HG02852 (cell line): ENCODE results near the gene SLTM.
"Not testable (repeated sequence)": the region's sequence is repeated elsewhere in the genome, so short reads cannot be mapped to it uniquely, and the experiment has no call there.

ENCODE experiments used
- ATAC-seq: cut with Tn5 transposase; IDR thresholded peaks from one replicate; pipeline ENCODE4 v1.9.1; 2021; ENCODE audit warnings: mild to moderate bottlenecking, moderate library complexity; ENCODE audit not compliant: unreplicated experiment

Gene SLTM

GRCh38 chr15:58877999-58878825 is 55.3 kb downstream of the SLTM start:
- ATAC-seq = no peak

GRCh38 chr15:58876306-58877106 is 57.0 kb downstream of the SLTM start:
- no peak for ATAC-seq

GRCh38 chr15:58875343-58875742 is 58.1 kb downstream of the SLTM start:
- ATAC-seq = no peak

GRCh38 chr15:58873267-58873666 is 60.2 kb downstream of the SLTM start:
- no peak for ATAC-seq

- no peak for ATAC-seq
Measured at GRCh38 chr15:58870451-58870850, 63.0 kb downstream of the SLTM start.

GRCh38 chr15:58867926-58868325 is 65.6 kb downstream of the SLTM start:
- no peak for ATAC-seq

GRCh38 chr15:58865425-58865880 is 68.0 kb downstream of the SLTM start:
- ATAC-seq = no peak

- no peak for ATAC-seq
Measured at GRCh38 chr15:58864602-58865424, 68.7 kb downstream of the SLTM start.

- no peak for ATAC-seq
Measured at GRCh38 chr15:58862326-58862725, 71.2 kb downstream of the SLTM start.

- not testable (repeated sequence) for ATAC-seq
Measured at GRCh38 chr15:58856621-58857020, 76.9 kb downstream of the SLTM start.

GRCh38 chr15:58856086-58856485 is 77.4 kb downstream of the SLTM start:
- no peak for ATAC-seq

GRCh38 chr15:58854593-58854992 is 78.9 kb downstream of the SLTM start:
- ATAC-seq = no peak

- no peak for ATAC-seq
Measured at GRCh38 chr15:58852347-58852746, 81.1 kb downstream of the SLTM start.

- ATAC-seq = not testable (repeated sequence)
Measured at GRCh38 chr15:58851205-58851604, 82.3 kb downstream of the SLTM start.

- peak; percentile 66 for ATAC-seq
Measured at GRCh38 chr15:58842713-58843396, 90.6 kb downstream of the SLTM start.

- no peak for ATAC-seq
Measured at GRCh38 chr15:58840048-58840447, 93.4 kb downstream of the SLTM start.

GRCh38 chr15:58839485-58839884 is 94.0 kb downstream of the SLTM start:
- no peak for ATAC-seq

- not testable (repeated sequence) for ATAC-seq
Measured at GRCh38 chr15:58833681-58834426, 99.6 kb downstream of the SLTM start.

- ATAC-seq = no peak
Measured at GRCh38 chr15:58830556-58830955, 102.9 kb downstream of the SLTM start.
